ENCODE results near the gene ABO. TPM values are rescaled to one million over a fixed set of nuclear protein-coding genes. Genes with fewer than 3 reads are reported as not detected.

ABO gene
- total and polyA plus RNA-seq, 2 donors (not counting 3 experiments of a cell fraction or from before 2014, with no cell fraction given) = not detected

GRCh38 chr9:133276923-133277322 is 1.9 kb upstream of the ABO start:
- DNase-seq (ENCODE audit: low read depth, low spot score) (no peak), FAIRE-seq (no peak)
- Histone ChIP-seq H3K9me3 (replicated peaks; ENCODE audit: control insufficient read depth, insufficient read depth, low read length) (no peaks in the 10 kb centered on the region), H3K9me1 (replicated peaks; ENCODE audit: control insufficient read depth, extremely low read depth, insufficient read depth, low read length) (no peaks in the 10 kb centered on the region), H3K27ac (ENCODE audit: insufficient read depth, low read depth, low read length) (no peak overlapping the region), H3K9ac (replicated peaks; ENCODE audit: extremely low read depth, insufficient read depth, low read length) (no peak overlapping the region), H3K4me1 (ENCODE audit: control insufficient read depth, extremely low read depth, insufficient read depth, low read length) (no peaks in the 10 kb centered on the region), H3K36me3 (ENCODE audit: control insufficient read depth in 2 of 2, extremely low read depth in 1 of 2, insufficient read depth in 2 of 2, low read length in 2 of 2) (no peaks in the 10 kb centered on the region), H3K27me3 (ENCODE audit: control insufficient read depth in 2 of 2, insufficient read depth in 2 of 2, low read length in 2 of 2) (peaks cover 22 to 52% of the 10 kb centered on the region in 2 experiments), H2AFZ (ENCODE audit: low read depth, low read length) (no peak overlapping the region), H3K4me3 (replicated peaks in 1 of 3; ENCODE audit: insufficient read depth in 1 of 3, low read depth in 1 of 3, low read length in 3 of 3) (no peak overlapping the region), H3K4me2 (ENCODE audit: insufficient read depth, low read length) (no peak overlapping the region), H3K79me2 (ENCODE audit: control insufficient read depth, insufficient read depth, low read length) (no peaks in the 10 kb centered on the region), H4K20me1 (replicated peaks; ENCODE audit: control insufficient read depth, extremely low read depth, insufficient read depth, low read length) (no peaks in the 10 kb centered on the region)
- dilution Hi-C loops (cut with MboI; ENCODE audit: extremely low pct_ligation_motif_present, low sequenced_read_pairs) (no loop called here), intact Hi-C loops (cut with micrococcal nuclease) (no loop called here)
- ChIA-PET POLR2A (no interaction called here), CTCF (interaction anchor here (1.6 kb wide), 1 partner anchor 38 kb away, joined by 4 read pairs; no protein-coding TSS in a partner anchor)
- TF ChIP-seq MAX (IDR thresholded peaks at IDR 0.05; ENCODE audit: insufficient read depth, insufficient read length) = no peak
- BruUV-seq (replicated peaks) = no TSS peak

GRCh38 chr9:133276001-133276884 is 1.2 kb upstream of the ABO start:
- Histone ChIP-seq H3K4me1 (ENCODE audit: control insufficient read depth, extremely low read depth, insufficient read depth, low read length) (no peaks in the 10 kb centered on the region), H3K9me1 (replicated peaks; ENCODE audit: control insufficient read depth, extremely low read depth, insufficient read depth, low read length) (no peaks in the 10 kb centered on the region), H3K79me2 (ENCODE audit: control insufficient read depth, insufficient read depth, low read length) (no peaks in the 10 kb centered on the region), H2AFZ (ENCODE audit: low read depth, low read length) (no peak overlapping the region), H4K20me1 (replicated peaks; ENCODE audit: control insufficient read depth, extremely low read depth, insufficient read depth, low read length) (no peaks in the 10 kb centered on the region), H3K9ac (replicated peaks; ENCODE audit: extremely low read depth, insufficient read depth, low read length) (no peak overlapping the region), H3K27me3 (ENCODE audit: control insufficient read depth in 2 of 2, insufficient read depth in 2 of 2, low read length in 2 of 2) (peaks cover 22 to 58% of the 10 kb centered on the region in 2 experiments), H3K27ac (ENCODE audit: insufficient read depth, low read depth, low read length) (no peak overlapping the region), H3K4me2 (ENCODE audit: insufficient read depth, low read length) (no peak overlapping the region), H3K4me3 (replicated peaks in 1 of 3; ENCODE audit: insufficient read depth in 1 of 3, low read depth in 1 of 3, low read length in 3 of 3) (no peak overlapping the region), H3K9me3 (replicated peaks; ENCODE audit: control insufficient read depth, insufficient read depth, low read length) (no peaks in the 10 kb centered on the region), H3K36me3 (ENCODE audit: control insufficient read depth in 2 of 2, extremely low read depth in 1 of 2, insufficient read depth in 2 of 2, low read length in 2 of 2) (no peaks in the 10 kb centered on the region)
- CTCF ChIA-PET = interaction anchor here (1.2 kb wide), 1 partner anchor 8 kb away, joined by 3 read pairs; no protein-coding TSS in a partner anchor
- no peak for FAIRE-seq
- DNase-seq (ENCODE audit: low read depth, low spot score) = no peak
- TF ChIP-seq JUN (IDR thresholded peaks at IDR 0.05; ENCODE audit: borderline replicate concordance, insufficient read depth, insufficient read length, low read depth) (no peak), POLR2A (IDR thresholded peaks at IDR 0.05; ENCODE audit: low read depth, low read length) (no peak)
- dilution Hi-C loops (cut with MboI; ENCODE audit: extremely low pct_ligation_motif_present, low sequenced_read_pairs) = no loop called here
- BruUV-seq (replicated peaks) = no TSS peak
- POLR2A ChIA-PET = no interaction called here
- intact Hi-C loops (cut with micrococcal nuclease) = no loop called here

All from endothelial cell of umbilical vein (primary cell).